Measurements from ENCODE around the gene KIRREL3. TPM values are rescaled to one million over a fixed set of nuclear protein-coding genes. Genes with fewer than 3 reads are reported as not detected.

Gene KIRREL3
- total RNA-seq, 1 donor from 2014 or later = 1.6 TPM

DNA sequence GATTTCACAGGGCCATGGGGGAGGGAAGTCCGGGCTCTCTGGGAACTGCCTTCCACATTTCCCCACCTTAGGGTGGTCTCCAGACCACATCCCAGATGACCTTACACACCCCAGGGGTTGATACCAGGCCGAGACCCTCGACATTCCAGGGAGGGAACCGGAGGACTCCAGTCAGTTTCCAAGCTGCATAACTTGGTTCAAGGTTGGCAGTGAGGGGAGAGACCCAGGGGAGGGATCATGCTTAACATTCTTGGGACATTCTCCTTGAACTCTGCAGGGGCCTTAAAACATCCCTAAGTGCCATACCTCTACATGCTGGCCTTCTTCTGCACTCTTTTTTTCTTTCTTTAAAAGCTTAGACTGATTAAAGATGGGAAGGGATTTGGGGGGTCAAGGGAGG lies 394.1 kb downstream of the KIRREL3 start:
- no peak for DNase-seq (ENCODE audit: low read depth)

DNA sequence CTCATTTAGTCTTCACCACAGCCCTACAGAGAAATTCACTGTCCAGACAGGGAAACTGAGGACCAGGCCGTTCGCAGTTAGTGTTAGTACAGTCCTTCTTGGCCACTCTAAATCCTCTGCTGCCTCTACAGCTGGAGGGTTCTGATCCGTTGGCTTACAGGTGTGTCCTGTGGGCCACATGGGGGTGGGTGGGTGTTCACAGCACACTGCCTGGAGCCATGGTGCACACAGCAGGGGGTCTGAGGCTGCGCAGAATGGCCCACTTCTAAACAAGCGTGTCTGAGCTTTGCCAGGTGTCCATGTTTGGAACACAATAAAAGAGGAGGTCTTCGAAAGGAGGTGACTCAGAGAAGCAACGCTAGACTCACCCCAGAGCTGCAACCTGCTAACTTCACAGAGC lies 396.1 kb downstream of the KIRREL3 start:
- DNase-seq (ENCODE audit: low read depth) = no peak

DNA sequence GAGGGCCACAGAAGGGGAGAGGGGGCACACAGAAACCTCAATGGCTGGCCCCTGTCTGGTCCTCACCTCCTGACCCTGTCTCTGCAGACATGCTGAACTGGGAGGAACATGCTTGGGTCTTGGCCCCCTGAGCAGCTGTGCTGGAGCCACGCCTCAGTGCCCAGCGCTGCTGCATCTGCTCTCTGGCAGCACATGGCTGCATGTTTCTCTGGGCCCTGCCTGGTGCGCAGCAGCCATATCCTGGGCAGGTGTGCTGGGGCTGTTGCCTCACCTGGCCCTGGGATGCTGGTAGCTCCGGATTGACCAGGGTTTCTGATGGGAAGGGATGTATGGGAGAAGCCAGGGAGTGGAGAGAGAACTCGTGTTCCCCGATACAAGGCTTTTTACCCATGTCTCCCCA lies 397.1 kb downstream of the KIRREL3 start:
- DNase-seq (ENCODE audit: low read depth) = no peak

DNA sequence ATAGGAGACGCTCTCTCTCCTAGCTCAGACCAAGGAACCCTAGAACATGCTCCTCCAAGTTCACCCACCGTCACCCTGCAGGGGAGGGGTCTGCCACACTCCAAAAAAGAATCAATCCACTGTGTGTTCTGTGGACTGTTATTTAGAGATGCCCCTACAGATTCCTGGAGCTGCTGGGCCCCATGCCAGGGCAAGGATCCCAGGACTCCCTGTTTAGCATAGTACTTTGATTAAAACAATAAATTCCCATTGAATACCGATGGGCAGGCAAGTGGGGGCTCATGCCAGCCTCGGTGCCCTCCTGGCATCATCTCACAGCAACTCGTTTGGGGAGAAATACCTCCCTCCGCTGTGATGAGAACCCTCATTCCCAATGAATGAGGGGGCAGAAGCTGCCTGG lies 397.6 kb downstream of the KIRREL3 start:
- DNase-seq (ENCODE audit: low read depth) = no peak

DNA sequence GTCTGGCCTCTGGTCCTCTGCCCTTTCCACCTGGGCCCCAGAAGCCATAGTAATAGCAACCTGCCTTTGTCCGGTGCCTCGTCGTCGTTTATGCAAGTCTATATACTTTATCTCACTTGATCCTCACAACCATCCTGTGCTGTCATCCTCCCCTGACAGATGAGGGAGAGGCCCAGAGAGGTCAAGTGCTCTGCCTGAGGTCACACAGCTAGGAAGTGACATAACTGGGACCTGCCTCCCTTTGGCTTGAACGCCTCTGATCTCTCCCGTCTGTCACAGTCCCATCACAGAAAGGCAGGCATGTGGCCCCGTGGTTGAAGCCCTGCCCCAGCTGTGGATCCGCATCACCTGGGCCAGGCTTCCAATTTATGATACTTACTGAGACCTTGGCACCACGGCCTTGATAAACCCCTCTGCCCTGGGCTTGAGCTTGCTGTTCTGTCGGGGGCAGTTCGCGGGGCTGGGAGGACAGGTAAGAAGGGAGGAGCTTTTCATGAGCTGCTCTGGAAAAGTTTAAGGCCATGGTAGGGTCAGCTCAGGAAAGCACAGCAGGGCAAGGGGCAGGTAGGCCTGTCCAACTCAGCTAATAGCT lies 398.1 kb downstream of the KIRREL3 start:
- DNase-seq (ENCODE audit: low read depth) = no peak

DNA sequence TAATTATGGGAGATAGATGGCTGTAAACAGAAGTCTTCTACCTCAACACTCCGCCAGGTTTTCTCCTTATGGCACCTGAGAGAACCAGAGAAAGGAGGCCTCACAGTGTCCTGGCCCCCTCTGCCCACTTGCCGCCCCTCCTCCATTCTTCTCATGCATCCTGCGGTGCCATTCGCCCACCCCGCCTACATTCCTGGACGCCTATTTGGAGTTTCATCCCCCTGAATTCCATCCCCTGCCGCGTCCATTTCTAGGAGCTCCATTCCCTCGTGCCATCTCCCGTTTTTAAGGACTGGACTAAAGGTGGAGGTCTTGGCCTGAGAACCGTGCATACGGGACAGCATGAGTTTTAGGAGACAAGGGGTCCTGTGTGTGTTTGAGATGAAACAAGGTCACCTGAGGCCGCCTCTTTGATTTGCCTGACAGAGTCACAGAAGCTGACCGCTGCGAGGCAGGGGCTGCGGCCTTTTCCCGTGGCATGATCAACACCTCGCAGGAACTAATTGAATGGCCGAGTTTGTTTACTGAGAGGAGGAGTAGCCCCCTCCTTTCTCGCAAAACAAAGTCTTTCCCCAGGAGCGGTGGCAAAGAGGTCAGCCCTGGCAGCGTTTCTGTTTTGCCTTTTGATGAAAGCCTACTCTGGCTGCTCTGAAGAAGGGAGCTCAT lies 398.9 kb downstream of the KIRREL3 start:
- DNase-seq (ENCODE audit: low read depth) = no peak

DNA sequence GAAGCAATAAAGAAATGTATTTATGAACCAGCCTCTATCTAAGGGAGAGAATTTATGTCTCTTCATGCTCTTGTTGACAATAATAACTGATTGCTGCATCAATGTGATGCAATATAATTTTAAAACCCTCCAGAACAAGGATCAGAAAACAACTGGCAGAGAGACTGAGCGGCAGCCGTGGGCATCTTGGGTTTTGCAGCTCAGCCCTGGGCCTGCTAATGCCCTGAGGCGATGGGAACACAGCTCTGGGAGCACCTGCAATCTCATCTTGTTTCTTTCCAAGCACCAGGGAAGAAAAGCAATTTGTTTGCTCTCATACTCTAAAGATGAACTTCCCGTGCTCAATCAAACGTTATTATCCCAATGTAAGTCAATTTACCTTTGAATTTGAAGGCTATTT lies 399.4 kb downstream of the KIRREL3 start:
- DNase-seq (ENCODE audit: low read depth) = no peak

DNA sequence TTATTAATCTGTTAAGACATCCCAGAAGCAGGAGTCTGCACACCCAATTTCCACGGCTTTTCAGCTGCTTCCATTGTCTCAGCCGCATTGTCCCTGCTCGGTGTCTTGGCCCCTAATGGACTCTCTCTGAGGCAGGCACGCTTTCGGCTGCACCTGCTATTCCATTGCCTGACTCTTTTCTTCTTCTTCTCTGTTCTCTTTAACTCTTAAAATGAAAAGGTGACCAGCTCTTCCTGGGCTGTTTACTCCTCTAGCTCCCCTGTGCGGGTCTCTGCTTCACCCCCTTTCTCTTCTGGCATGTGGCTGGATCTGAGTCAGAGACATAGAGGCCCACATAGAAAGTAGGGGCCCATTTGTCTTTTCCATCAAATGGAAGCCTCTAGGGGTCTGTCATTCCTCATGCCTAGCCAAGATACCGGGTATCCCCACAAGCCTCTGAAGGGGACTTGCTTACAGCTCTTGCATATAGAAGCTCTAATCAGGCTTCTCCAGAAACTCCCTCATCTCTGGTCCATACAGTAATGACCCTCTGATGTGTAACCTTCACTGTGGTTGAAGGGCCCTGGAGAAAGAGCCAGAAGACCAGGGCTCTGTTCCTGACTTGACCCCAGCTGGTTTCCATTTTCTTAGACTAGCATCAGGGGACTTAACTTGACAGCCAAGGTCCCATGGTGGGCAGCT lies 401.2 kb downstream of the KIRREL3 start:
- DNase-seq (ENCODE audit: low read depth) = no peak

DNA sequence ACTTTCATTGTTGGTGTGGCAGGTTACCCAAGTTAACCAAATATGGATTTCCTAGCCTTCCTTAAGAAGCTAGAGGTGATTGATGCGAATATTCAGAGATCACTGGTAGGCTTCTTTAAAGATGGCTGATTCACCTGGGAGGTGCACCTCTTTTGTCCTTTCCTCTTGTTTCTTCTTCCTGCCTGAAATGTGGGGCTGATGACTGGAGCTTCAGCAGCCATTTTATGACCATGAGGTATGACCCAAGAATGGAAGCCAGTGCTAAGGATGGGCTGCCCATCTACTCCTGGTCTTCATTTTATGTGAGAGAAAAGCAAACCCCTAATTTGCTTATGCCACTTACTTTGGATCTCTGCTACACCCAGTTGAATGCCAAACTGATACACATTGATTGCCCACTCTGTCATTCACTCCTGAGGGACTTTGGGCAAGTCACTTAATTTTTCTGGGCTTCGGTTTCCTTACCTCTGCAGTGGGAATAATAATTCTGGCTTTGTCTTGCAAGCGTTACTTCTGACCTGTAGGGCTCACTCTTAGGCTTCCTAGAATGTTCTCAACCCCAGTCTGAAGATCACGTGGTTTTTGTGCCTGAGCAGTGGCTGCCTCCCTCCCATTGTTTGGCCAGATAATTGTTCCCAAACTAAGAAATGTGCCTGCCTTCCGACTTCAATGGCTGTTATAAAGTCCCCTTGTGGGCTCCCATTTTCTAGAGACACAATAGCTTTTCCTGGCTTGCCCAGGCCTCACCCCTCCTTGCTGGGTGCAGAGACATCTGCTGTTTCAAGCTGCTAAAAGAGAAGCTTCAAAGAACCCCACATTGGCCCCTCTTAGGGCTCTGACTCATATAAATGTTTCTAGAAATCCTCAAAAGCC lies 402.0 kb downstream of the KIRREL3 start:
- no peak for DNase-seq (ENCODE audit: low read depth)

DNA sequence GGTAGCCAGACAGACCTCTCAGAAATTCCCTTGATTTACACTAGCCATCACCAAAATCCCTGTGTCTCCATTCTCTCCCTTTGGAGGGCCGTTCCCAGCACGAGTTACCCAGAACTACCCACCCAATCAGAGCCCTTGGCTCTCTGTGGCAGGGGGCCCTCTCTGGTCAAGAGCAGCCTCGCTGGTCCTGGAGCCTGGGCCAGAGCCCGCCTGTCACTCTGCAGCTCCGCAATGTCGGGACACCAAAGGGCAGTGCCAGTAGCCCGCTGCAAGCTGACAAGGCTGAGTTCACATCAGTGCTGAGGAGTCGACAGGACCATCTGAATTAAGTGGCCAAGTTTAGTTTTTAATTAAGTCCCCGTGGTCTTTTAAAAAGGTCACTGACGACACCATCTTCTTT lies 403.5 kb downstream of the KIRREL3 start:
- no peak for DNase-seq (ENCODE audit: low read depth)

DNA sequence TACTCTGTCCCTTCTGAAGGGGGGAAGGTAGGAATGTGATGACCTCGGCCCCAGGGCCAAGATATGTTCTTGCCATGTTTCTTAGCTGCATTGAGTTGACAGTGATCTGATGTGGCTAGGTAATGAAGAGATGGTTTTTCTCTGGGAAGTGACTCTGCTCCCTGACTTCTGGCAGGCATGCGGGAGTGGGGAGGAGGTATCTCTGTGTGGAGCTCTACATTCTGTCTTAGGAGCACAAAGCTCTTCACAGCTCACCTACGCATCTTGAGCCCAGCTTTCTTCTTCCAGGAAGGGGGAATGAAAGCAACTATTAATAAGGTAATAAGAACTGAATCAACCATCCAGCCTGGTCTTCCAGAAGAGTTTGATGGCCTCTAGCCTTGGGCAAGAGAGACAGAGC lies 404.1 kb downstream of the KIRREL3 start:
- no peak for DNase-seq (ENCODE audit: low read depth)

DNA sequence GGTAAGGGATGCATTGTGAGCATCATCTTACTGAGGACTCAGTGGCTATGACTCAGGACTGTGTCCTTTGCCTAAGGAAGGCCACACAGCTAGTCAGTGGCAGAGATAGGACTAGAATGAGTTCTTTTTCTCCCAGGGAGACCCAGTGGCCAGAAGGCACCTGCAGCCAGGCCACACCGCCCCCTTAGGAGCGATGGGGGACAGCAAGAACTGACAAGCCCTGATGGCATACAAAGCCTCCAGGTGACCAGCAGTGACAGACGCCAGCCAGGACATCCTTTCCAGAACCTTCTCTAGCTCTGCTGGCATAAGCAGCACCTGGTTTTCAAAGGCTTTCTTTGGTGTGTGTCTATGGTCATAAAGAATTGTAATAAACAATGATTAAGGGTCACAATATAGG lies 405.0 kb downstream of the KIRREL3 start:
- no peak for DNase-seq (ENCODE audit: low read depth)

DNA sequence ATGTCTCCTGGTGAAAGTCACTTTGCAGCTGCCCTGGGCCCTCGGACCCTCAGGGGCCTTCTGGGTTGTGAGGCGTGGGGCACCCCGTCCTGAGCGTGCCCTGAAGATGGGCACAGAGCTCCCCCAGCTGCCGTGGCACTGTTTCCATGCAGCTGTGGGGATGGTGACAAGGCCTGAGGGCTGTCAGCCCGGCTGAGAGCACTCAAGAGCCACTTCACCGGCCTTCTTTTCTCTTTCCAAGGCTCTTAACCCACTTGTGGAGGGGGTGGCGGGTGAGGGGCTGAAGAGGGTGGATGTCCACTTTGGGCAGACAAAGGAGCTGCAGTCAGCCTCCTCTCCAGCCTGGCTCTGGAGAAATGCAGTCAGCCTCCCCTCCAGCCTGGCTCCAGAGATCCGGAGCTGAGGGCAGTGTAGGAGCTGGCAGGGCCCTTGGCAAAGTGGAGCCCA lies 405.6 kb downstream of the KIRREL3 start:
- DNase-seq (ENCODE audit: low read depth) = no peak

DNA sequence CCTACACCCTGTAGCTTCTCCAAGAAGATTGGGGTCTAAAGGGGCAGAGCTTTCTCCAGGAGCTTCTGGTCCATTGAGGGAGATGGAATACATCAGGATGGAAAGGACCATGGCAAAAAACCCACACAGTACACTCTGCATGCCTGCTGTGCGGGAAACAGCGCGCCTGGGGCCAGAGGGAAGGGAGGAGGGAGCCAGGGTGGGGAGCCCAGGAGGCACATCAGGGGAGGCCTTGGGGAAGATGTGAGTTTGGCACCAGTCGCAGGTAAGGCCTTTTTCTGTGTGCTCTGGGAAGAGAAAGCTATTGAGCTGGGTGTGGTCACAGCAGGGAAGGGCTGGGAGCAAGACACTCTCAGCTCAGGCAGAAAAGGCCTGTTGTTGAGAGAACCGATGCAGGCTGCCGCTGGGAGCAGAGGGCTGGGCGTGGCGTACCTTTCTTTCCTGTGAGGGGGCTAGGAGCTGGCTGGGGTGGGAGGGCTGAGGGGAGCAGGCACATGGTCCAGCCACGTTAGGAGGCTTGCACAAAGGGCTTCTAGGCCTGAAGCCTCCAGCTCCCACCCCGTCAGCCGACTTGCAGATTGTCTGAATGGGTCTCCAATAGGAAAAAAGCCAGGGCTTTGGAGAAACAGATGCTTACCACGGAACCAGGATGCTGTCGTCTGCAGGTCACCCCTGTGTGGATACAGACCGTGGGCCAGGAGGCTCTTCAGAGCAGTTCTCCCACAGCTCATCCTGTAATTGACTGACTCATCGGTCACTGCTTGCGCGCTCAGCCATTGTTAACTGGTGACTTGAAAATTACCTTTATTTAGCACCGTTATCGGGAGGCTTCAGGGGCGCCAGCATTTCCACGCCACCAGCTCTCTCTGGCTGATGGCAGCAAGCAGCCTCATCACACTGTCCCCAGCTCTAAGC lies 407.8 kb downstream of the KIRREL3 start:
- DNase-seq (ENCODE audit: low read depth) = no peak

DNA sequence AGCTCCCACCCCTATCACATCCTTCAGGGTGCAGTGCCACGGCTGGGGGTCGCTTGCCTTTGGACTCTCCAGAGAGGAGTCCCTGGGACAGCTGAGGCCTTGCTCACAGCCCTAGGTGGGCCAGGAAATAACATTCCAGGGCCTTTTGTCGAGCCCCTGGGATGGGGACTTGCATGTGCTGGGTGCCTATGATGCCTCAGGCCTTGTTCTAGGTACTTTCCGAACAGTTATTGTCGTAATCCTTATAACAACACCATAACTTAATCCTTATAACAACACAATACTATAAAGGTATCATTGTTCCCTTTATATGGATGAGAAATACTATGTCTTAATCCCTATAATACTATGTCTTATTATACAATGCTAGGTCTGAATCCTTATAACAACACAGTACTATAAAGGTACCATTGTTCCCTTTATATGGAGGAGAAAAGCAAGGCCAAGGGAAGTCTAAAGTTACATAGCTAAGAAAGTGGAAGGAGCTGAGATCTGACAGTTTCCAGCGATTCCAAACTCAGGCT lies 408.5 kb downstream of the KIRREL3 start:
- no peak for DNase-seq (ENCODE audit: low read depth)

DNA sequence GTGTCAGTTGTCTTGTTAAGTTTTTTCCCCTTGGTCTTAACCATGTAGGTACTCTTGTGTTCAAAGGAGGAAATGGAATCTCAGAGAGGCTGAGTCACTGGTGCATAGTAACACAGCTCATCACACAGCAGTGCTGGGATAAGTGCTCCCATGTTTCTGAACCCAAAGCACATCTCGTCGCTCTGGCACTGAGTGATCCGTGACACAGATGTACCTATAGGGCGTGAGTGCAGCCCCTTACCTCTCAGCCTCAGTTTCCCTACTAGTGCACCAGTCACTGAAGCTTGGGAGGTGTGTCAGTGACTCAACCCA lies 411.1 kb downstream of the KIRREL3 start:
- no peak for DNase-seq (ENCODE audit: low read depth)

DNA sequence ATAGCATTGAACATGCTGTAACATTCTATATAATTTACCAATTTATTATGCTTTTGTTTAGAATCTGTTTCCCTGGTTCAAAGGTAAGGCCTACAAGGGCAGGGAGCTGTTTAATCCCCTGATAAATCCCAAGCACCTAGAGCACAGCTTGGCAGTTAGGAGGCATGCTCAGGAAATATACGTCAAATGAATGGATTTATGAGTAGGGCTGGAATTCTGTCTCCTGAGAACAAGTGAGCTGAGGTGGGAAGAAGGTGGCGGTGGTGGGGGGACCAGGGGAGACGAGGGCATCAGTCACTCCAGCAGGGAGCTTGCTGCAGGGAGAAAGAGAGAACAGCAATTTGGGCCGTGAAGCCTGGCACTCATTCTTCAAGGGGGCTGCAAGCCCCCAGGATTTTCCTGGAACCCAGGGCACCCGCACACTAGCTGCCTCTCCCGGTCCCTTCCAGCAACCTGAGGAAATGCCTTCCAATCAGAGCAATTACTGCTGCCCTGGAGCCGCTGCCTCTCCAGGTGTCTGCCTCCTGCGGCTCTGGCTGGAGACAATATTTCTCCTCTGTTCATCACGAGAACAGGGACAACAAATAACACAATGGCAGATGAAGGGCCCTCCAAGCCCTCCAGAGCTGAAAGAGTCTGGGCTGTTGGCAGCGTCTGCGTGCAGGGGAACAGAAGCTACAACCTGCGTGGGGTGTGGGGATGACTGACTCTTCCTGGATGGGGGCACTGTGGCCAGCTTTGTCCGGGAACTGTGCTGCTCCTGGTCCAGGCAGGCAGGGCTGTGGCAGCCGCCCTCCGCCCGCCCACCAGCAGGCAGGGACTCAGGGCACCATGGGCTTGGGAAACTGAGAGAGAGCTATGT lies 411.7 kb downstream of the KIRREL3 start:
- no peak for DNase-seq (ENCODE audit: low read depth)

DNA sequence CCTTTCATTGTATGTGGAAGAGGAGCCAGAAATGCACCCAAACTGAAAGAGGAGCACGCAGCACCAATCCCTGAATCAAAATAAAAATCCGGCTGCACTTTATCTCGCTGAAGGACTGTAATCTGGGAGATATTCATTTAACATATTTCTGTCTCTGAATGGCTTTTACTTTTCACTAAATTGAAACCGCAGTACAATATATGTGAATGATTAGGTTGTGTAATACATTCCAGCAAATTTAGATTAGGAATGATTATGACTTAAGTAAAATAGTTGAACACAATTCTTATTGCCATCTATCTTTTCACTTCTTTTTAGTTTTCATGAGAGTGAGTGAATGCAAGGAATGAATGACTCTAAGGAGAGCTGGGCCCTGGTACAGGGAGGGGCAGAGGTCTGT lies 413.0 kb downstream of the KIRREL3 start:
- DNase-seq (ENCODE audit: low read depth) = no peak

DNA sequence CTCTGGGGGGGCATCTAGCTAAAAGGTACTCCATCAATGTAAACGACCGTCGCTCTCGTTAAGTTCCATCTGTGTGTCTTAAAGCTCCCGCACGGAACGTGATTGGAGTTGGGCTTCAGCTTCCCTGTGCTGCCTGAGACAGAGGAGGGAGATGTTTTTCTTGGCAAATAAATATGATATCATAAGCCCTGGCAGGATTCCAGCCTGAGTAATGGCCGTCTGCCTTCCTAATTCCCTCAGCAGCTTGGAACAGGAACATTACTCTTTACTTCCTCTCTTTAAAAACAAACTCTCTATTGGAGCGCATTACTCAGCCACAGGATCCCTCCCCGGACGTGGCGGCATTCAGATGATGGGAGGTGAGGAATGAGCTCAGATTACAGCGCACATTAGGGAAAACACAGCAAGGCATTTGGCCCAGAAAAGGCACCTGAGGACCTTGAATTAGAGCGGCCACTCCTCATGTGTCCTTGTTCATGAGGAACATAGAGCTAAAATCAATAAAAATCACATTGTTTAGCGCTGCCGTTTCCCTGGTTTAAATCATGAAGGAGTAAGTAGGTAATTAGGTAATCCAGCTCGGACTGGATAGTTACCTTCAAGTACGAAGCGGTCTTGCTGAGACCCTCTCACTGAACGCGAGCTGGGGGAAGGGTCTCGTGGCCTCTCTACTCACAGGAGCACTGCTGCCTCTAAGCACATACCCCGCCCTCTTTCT lies 414.6 kb downstream of the KIRREL3 start:
- peak; percentile 86 for DNase-seq (ENCODE audit: low read depth)
